ENCODE data around the gene KLHL9.

DNA sequence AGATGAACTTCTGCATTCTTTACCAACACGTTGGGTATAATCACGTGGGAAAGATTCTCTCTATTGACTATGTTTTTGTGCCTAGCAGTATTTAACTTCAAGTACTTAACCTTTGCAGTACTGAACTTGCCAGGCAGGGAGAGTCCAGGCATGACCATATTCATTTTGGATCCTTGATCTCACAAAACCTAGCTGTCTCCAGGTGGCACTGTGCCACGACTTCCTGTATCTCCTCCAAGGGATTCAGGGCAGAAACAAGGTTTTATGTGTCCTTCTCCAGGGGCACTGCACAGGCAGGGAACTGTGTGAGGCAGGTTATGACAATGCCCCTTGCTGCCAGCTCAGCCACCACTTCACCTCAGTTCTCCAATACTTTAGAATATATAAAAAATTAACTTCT, 18.3 kb downstream of the KLHL9 start:
- TF ChIP-seq, protein P1, sequence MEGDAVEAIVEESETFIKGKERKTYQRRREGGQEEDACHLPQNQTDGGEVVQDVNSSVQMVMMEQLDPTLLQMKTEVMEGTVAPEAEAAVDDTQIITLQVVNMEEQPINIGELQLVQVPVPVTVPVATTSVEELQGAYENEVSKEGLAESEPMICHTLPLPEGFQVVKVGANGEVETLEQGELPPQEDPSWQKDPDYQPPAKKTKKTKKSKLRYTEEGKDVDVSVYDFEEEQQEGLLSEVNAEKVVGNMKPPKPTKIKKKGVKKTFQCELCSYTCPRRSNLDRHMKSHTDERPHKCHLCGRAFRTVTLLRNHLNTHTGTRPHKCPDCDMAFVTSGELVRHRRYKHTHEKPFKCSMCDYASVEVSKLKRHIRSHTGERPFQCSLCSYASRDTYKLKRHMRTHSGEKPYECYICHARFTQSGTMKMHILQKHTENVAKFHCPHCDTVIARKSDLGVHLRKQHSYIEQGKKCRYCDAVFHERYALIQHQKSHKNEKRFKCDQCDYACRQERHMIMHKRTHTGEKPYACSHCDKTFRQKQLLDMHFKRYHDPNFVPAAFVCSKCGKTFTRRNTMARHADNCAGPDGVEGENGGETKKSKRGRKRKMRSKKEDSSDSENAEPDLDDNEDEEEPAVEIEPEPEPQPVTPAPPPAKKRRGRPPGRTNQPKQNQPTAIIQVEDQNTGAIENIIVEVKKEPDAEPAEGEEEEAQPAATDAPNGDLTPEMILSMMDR (IDR thresholded peaks at IDR 0.05) = no peak
- TF ChIP-seq POLR2AphosphoS5 (IDR thresholded peaks at IDR 0.05) = no peak
- TF ChIP-seq POLR2A (IDR thresholded peaks at IDR 0.05) = no peak

Measured in stomach (tissue), 4 donors.